ENCODE results near the gene PRXL2C. TPM values are rescaled to one million over a fixed set of nuclear protein-coding genes. Genes with fewer than 3 reads are reported as not detected.

The PRXL2C gene
- total RNA-seq, 1 donor from 2014 or later, result 12.6 TPM

DNA sequence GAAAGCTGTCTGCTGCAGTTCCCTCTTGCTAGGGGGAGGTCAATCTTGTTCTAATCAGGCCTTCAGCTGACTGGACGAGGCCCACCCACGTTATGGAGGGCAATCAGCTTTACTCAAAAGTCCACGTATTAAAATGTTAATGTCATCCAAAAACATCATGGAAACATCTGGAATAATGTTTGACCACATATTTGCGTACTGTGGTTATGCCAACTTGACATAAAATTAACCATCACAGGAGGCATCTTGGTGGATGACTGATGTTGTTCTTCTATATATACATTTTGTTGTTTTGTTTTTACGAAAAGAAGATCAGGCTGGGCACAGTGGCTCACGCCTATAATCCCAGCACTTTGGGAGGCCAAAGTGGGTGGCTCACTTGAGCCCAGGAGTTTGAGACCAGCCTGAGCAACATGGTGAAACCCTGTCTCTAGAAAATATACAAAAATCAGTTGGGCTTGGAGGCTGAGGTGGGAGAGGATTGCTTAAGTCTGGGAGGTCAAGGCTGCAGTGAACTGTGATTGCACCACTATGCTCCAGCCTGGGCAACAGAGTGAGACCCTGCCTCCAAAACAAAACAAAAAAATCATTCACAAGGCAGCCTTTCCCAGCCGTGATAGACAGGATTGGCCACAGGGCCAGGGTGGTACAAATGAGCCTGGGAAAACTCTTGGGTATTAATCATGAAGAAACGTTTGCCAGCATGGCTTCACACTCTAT lies 33.8 kb upstream of the PRXL2C start:
- H3K9ac ChIP-seq (ENCODE audit: low read length), result no peak overlapping the region
- no peak overlapping the region for H3K4me3 ChIP-seq (ENCODE audit: insufficient read depth, low read depth, low read length)
- H4K20me1 ChIP-seq (ENCODE audit: insufficient read depth, low read length), result no peaks in the 10 kb centered on the region
- Mint-ChIP-seq H3K36me3 (ENCODE audit: low read depth, unreplicated experiment) (peaks cover 4% of the 10 kb centered on the region), H3K27ac (ENCODE audit: unreplicated experiment) (no peak overlapping the region), H3K27me3 (ENCODE audit: low read depth, unreplicated experiment) (no peaks in the 10 kb centered on the region), H3K4me1 (ENCODE audit: low read depth, unreplicated experiment) (peaks cover 1% of the 10 kb centered on the region), H3K4me3 (ENCODE audit: unreplicated experiment) (no peak overlapping the region), H3K9me3 (ENCODE audit: unreplicated experiment) (peaks cover 19% of the 10 kb centered on the region)
- FAIRE-seq (no peak), DNase-seq (ENCODE audit: low read depth) (no peak)
- TF ChIP-seq, protein P1, sequence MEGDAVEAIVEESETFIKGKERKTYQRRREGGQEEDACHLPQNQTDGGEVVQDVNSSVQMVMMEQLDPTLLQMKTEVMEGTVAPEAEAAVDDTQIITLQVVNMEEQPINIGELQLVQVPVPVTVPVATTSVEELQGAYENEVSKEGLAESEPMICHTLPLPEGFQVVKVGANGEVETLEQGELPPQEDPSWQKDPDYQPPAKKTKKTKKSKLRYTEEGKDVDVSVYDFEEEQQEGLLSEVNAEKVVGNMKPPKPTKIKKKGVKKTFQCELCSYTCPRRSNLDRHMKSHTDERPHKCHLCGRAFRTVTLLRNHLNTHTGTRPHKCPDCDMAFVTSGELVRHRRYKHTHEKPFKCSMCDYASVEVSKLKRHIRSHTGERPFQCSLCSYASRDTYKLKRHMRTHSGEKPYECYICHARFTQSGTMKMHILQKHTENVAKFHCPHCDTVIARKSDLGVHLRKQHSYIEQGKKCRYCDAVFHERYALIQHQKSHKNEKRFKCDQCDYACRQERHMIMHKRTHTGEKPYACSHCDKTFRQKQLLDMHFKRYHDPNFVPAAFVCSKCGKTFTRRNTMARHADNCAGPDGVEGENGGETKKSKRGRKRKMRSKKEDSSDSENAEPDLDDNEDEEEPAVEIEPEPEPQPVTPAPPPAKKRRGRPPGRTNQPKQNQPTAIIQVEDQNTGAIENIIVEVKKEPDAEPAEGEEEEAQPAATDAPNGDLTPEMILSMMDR (IDR thresholded peaks at IDR 0.05; ENCODE audit: insufficient read depth, low read depth, low read length), result no peak
- TF ChIP-seq EZH2 (IDR thresholded peaks at IDR 0.05; ENCODE audit: insufficient read depth, low read length), result no peak
- H3K27me3 ChIP-seq (ENCODE audit: insufficient read depth, low read length), result peaks cover 3% of the 10 kb centered on the region
- no peaks in the 10 kb centered on the region for H3K36me3 ChIP-seq (ENCODE audit: insufficient read depth, low read length)
- H3K4me2 ChIP-seq (ENCODE audit: low read length), result no peak overlapping the region
- H3K27ac ChIP-seq (ENCODE audit: low read depth, low read length), result no peak overlapping the region
- H3K9me3 ChIP-seq (ENCODE audit: insufficient read depth, low read depth, low read length), result no peaks in the 10 kb centered on the region
- no peaks in the 10 kb centered on the region for H3K4me1 ChIP-seq (ENCODE audit: insufficient read depth, low read length)
- no peak overlapping the region for H2AFZ ChIP-seq (ENCODE audit: low read depth, low read length)
- no peaks in the 10 kb centered on the region for H3K79me2 ChIP-seq (ENCODE audit: insufficient read depth, low read length)

DNA sequence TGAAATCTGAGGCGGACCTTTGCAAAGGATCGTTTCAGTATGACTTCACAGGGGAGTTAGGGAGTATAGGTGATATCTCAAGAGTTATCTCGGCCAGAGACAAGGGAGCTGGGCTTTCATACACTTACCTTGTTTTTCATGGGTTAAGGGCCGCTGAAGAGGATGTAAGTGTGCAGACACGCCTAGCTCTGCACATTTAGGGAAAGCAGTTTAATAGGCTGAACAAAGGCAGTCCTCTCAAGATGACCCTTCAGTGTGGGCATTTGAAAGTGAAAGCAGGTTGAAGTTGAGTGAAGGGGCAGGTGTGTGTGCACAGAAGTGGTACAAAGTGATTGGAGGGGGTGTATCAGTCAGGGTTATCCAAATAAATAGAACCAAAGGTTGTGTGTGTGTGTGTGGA lies 33.1 kb upstream of the PRXL2C start:
- TF ChIP-seq EZH2 (IDR thresholded peaks at IDR 0.05; ENCODE audit: insufficient read depth, low read length), result no peak
- TF ChIP-seq, protein P1 (IDR thresholded peaks at IDR 0.05; ENCODE audit: insufficient read depth, low read depth, low read length), result no peak
- Mint-ChIP-seq H3K27me3 (ENCODE audit: low read depth, unreplicated experiment) (no peaks in the 10 kb centered on the region), H3K27ac (ENCODE audit: unreplicated experiment) (no peak overlapping the region), H3K4me3 (ENCODE audit: unreplicated experiment) (no peak overlapping the region), H3K36me3 (ENCODE audit: low read depth, unreplicated experiment) (peaks cover 4% of the 10 kb centered on the region), H3K9me3 (ENCODE audit: unreplicated experiment) (peaks cover 16% of the 10 kb centered on the region), H3K4me1 (ENCODE audit: low read depth, unreplicated experiment) (peaks cover 1% of the 10 kb centered on the region)
- FAIRE-seq, result no peak
- Histone ChIP-seq H3K9ac (ENCODE audit: low read length) (no peak overlapping the region), H4K20me1 (ENCODE audit: insufficient read depth, low read length) (no peaks in the 10 kb centered on the region), H3K4me1 (ENCODE audit: insufficient read depth, low read length) (no peaks in the 10 kb centered on the region), H3K4me2 (ENCODE audit: low read length) (no peak overlapping the region), H3K9me3 (ENCODE audit: insufficient read depth, low read depth, low read length) (no peaks in the 10 kb centered on the region), H2AFZ (ENCODE audit: low read depth, low read length) (no peak overlapping the region), H3K27ac (ENCODE audit: low read depth, low read length) (no peak overlapping the region), H3K36me3 (ENCODE audit: insufficient read depth, low read length) (no peaks in the 10 kb centered on the region), H3K27me3 (ENCODE audit: insufficient read depth, low read length) (peaks cover 3% of the 10 kb centered on the region), H3K4me3 (ENCODE audit: insufficient read depth, low read depth, low read length) (no peak overlapping the region), H3K79me2 (ENCODE audit: insufficient read depth, low read length) (no peaks in the 10 kb centered on the region)
- no peak for DNase-seq (ENCODE audit: low read depth)
